T47D (cell line): ENCODE results near the gene ZNF358.

Experiments
- DNase-seq, 2 experiments: peaks; one replicate each; pipeline versions ENCODE4 v3.0.0 to v3.0.0-alpha.2; 2011 to 2012; ENCODE audit warnings: low read depth in 1 of 2, low spot score in 1 of 2
- JUND ChIP-seq: IDR thresholded peaks from 2 replicates; pipeline ENCODE4 v1.6.1; 2012; ENCODE audit warnings: low read depth
- in situ Hi-C: cut with HindIII; loops from 2 replicates; pipeline ENCODE4 v1.10.0; 2016; ENCODE audit warnings: low sequenced_read_pairs, low pct_unique_long_range_greater_than_20kb

The ZNF358 gene

GRCh38 chr19:7516333-7516732 is 430 bp downstream of the ZNF358 start:
- no peak for TF ChIP-seq JUND
- in situ Hi-C loops, result no loop called here
- no peak for DNase-seq

GRCh38 chr19:7516878-7517277 is 975 bp downstream of the ZNF358 start:
- DNase-seq, result no peak
- in situ Hi-C loops, result no loop called here
- no peak for TF ChIP-seq JUND

GRCh38 chr19:7519361-7520130 is 3.6 kb downstream of the ZNF358 start:
- in situ Hi-C loops, result no loop called here
- no peak for TF ChIP-seq JUND

GRCh38 chr19:7520131-7521051 is 4.5 kb downstream of the ZNF358 start:
- DNase-seq, result no peak
- TF ChIP-seq JUND, result no peak
- in situ Hi-C loops, result no loop called here

More at GRCh38 chr19:7519361-7520130, 3.6 kb downstream of the ZNF358 start:
- DNase-seq, result no peak

- TF ChIP-seq JUND, result no peak
- in situ Hi-C loops, result no loop called here
- no peak for DNase-seq
Observed at GRCh38 chr19:7521551-7522071, 5.7 kb downstream of the ZNF358 start.

- no peak for TF ChIP-seq JUND
- peak; percentile 95 to 100 for DNase-seq
- in situ Hi-C loops, result no loop called here
Observed at GRCh38 chr19:7522072-7522922, 6.4 kb downstream of the ZNF358 start, which contains the start of gene MCOLN1. Gene MCOLN1, plus strand, starts transcription at chr19:7522624. Its CDS starts 127 bp downstream, at chr19:7522751.

DNA sequence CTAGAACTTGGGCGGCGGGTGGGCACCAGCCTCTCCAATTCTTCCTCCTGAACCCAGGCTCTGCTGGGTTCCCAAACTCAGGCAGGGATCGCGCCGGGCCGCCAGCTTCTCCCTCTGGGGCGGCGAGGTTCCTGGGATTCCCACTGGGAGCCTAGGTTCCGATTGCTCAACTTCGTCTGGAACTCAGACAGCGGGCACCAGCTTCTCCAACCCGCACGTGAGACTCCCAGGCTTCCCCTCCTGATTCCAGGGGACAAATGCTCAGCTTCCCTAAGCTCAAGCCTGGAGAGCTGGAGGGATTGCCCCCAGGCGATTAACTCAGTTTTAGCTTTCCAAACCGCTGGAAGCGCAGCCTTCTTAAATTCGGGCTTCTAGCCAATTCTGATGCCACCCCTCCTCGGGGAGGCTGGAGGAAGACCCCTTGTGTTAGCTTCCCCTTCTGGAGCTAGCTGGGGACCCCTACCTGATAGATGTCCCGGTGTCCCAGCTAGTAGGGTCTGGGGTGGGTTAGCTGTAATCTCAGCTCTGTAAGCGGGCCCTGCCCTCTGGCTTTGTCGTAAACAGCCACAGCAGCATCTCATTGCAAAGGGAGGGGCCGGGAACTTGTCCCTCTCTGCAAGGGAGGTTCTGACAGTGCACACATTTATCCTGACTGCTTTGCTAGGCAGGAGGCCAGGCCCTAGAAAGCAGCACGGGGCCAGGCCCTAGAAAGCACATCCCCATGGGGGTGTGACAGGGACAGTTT is 7.2 kb downstream of the ZNF358 start:
- in situ Hi-C loops, result no loop called here
- no peak for DNase-seq
- TF ChIP-seq JUND, result no peak

GRCh38 chr19:7524523-7524922 is 8.6 kb downstream of the ZNF358 start:
- no peak for TF ChIP-seq JUND
- in situ Hi-C loops, result no loop called here
- no peak for DNase-seq

DNA sequence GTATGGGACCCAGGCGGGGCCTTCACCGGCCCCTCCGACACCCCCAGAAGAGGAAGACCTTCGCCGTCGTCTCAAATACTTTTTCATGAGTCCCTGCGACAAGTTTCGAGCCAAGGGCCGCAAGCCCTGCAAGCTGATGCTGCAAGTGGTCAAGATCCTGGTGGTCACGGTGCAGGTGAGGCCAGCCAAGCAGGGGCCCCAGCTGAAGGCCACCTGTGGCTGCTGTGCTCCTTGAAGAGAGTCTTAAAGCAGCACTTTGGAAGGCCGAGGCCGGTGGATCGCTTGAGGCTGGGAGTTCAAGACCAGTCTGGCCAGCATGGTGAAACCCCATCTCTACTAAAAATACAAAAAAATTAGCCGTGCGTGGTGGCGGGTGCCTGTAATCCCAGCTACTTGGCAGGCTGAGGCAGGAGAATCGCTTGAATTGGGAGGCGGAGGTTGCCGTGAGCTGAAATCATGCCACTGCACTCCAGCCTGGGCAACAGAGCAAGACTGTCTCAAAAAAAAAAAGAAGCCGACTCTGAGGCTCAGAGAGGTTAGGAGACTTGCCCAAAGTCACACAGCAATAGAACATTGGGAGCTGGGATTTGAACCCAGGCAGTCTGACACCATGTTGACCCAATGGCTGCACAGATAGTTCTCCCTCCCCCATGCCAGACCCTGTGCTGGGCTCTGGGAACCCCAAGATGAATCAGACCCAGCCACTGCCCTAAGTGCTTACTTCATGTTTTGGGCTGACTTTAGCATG is 9.3 kb downstream of the ZNF358 start:
- DNase-seq, result no peak
- TF ChIP-seq JUND, result no peak
- in situ Hi-C loops, result no loop called here

DNA sequence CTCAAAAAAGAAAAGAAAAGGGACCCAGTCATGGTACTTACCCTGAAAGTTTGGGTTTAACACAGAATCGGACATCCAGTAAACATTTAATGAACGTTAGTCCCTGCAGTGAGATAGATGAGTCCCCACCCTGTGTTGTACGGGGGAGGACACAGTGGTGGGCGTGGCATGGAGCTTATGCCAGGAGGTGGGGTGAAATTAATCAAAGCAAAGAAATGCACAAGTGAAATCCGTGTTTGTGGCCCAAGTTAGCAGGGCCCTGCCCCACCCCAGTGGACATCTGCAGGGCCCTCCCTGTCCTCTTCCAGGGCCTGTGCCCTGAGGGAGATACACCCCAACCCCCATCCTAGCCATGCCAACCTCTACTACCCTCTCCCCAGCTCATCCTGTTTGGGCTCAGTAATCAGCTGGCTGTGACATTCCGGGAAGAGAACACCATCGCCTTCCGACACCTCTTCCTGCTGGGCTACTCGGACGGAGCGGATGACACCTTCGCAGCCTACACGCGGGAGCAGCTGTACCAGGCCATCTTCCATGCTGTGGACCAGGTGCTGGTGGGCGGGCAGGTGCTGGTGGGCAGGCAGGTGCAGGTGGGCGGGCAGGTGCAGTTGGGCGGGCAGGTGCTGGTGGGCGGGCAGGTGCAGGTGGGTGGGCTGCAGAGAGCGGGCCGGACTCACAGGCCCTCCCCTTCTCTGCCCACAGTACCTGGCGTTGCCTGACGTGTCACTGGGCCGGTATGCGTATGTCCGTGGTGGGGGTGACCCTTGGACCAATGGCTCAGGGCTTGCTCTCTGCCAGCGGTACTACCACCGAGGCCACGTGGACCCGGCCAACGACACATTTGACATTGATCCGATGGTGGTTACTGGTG is 10.4 kb downstream of the ZNF358 start:
- in situ Hi-C loops, result no loop called here
- TF ChIP-seq JUND, result no peak
- DNase-seq, result no peak
